ENCODE measurements around the gene HOTAIR. TPM values are rescaled to one million over a fixed set of nuclear protein-coding genes. Genes with fewer than 3 reads are reported as not detected.

Gene HOTAIR
- total RNA-seq, 4 donors from 2014 or later = 0.31 TPM; not detected in 3

- peaks cover 0 to 30% (median 11%) of the 10 kb centered on the region in 3 donors for H3K4me1 ChIP-seq
- no peak overlapping the region for H3K27ac ChIP-seq
Observed at GRCh38 chr12:54007538-54008259, 32.9 kb upstream of the HOTAIR start.

GRCh38 chr12:54006559-54007220 lies 31.9 kb upstream of the HOTAIR start:
- peak overlapping the region in 1 of 2 donors; percentile 26 for H3K4me3 ChIP-seq
- H3K4me1 ChIP-seq = peaks cover 0 to 29% (median 11%) of the 10 kb centered on the region in 3 donors
- no peak overlapping the region for H3K27ac ChIP-seq
- 36 to 56% methylated on average over 3 to 13 of the region's 22 CpGs for WGBS, 2 donors (ENCODE audit: low coverage in 1 of 2)
- TF ChIP-seq EP300 (IDR thresholded peaks at IDR 0.05) (no peak), POLR2A (IDR thresholded peaks at IDR 0.05) (no peak), CTCF (IDR thresholded peaks at IDR 0.05) (no peak), POLR2AphosphoS5 (IDR thresholded peaks at IDR 0.05) (no peak)
- ATAC-seq = no peak
- H3K9me3 ChIP-seq = no peaks in the 10 kb centered on the region
- H3K36me3 ChIP-seq = no peaks in the 10 kb centered on the region
- peaks cover 99% of the 10 kb centered on the region for H3K27me3 ChIP-seq

More at GRCh38 chr12:54007538-54008259, 32.9 kb upstream of the HOTAIR start:
- no peak for ATAC-seq
- peaks cover 99% of the 10 kb centered on the region for H3K27me3 ChIP-seq
- H3K4me3 ChIP-seq = no peak overlapping the region
- TF ChIP-seq CTCF (IDR thresholded peaks at IDR 0.05) (no peak), POLR2A (IDR thresholded peaks at IDR 0.05) (no peak), POLR2AphosphoS5 (IDR thresholded peaks at IDR 0.05) (no peak), EP300 (IDR thresholded peaks at IDR 0.05) (no peak)
- no peaks in the 10 kb centered on the region for H3K9me3 ChIP-seq
- 70% methylated on average over 2 of the region's 2 CpGs; no CpG with 5 or more reads in 1 of the 2 donors for WGBS, 2 donors (ENCODE audit: low coverage in 1 of 2)
- no peaks in the 10 kb centered on the region for H3K36me3 ChIP-seq

GRCh38 chr12:54005853-54006558 lies 31.3 kb upstream of the HOTAIR start:
- no peaks in the 10 kb centered on the region for H3K36me3 ChIP-seq
- peak in 3 of 4 experiments; percentile 90 to 97 (median 95) for TF ChIP-seq CTCF (IDR thresholded peaks at IDR 0.05)
- no peak for TF ChIP-seq POLR2A (IDR thresholded peaks at IDR 0.05)
- no peak overlapping the region for H3K27ac ChIP-seq
- H3K4me1 ChIP-seq = peaks cover 0 to 23% (median 11%) of the 10 kb centered on the region in 3 donors
- H3K9me3 ChIP-seq = no peaks in the 10 kb centered on the region
- peak; percentile 83 for ATAC-seq
- H3K4me3 ChIP-seq = peak overlapping the region in 1 of 2 donors; percentile 26
- peaks cover 99% of the 10 kb centered on the region for H3K27me3 ChIP-seq
- WGBS, 2 donors (ENCODE audit: low coverage in 1 of 2) = 18% methylated on average over 11 to 36 of the region's 39 CpGs

GRCh38 chr12:54005531-54005852 lies 30.7 kb upstream of the HOTAIR start:
- no peak overlapping the region for H3K4me3 ChIP-seq
- peaks cover 99% of the 10 kb centered on the region for H3K27me3 ChIP-seq
- H3K9me3 ChIP-seq = no peaks in the 10 kb centered on the region
- H3K36me3 ChIP-seq = no peaks in the 10 kb centered on the region
- WGBS, 2 donors (ENCODE audit: low coverage in 1 of 2) = 6 to 10% methylated on average over 2 to 11 of the region's 26 CpGs
- no peak overlapping the region for H3K27ac ChIP-seq
- H3K4me1 ChIP-seq = peaks cover 0 to 26% (median 13%) of the 10 kb centered on the region in 3 donors
- ATAC-seq = no peak
- TF ChIP-seq EP300 (IDR thresholded peaks at IDR 0.05) = no peak
- TF ChIP-seq CTCF (IDR thresholded peaks at IDR 0.05) = no peak
- TF ChIP-seq POLR2A (IDR thresholded peaks at IDR 0.05) = no peak
- TF ChIP-seq POLR2AphosphoS5 (IDR thresholded peaks at IDR 0.05) = no peak
